ENCODE data around the gene CHST9. TPM values are rescaled to one million over a fixed set of nuclear protein-coding genes. Genes with fewer than 3 reads are reported as not detected.

CHST9 gene
- total and polyA plus RNA-seq, 10 of the 15 experiments (the other 5 are each of a cell fraction or from before 2014, with no cell fraction given): 0.34 TPM; not detected in 9

GRCh38 chr18:27061488-27062095, 123.5 kb downstream of the CHST9 start:
- no peaks in the 10 kb centered on the region for H3K9me3 ChIP-seq (replicated peaks; ENCODE audit: control insufficient read depth, insufficient read depth, low read length)
- H3K36me3 ChIP-seq (ENCODE audit: control insufficient read depth in 2 of 2, insufficient read depth in 2 of 2, low read length in 1 of 2): no peaks in the 10 kb centered on the region
- H4K20me1 ChIP-seq (ENCODE audit: control insufficient read depth, insufficient read depth): 0 out of 2 replicates have a peak, but pooled peaks cover 2% of the 10 kb centered on the region
- DNase-seq (ENCODE audit: low read depth, low spot score): no peak
- no peak overlapping the region for H3K27ac ChIP-seq (ENCODE audit: control insufficient read depth, insufficient read depth)
- H3K4me1 ChIP-seq (ENCODE audit: control insufficient read depth, insufficient read depth, low read length): no peaks in the 10 kb centered on the region
- no peak for ATAC-seq
- TF ChIP-seq SREBF2 (IDR thresholded peaks at IDR 0.05; ENCODE audit: low read length) (no peak), EP300 (IDR thresholded peaks at IDR 0.05; ENCODE audit: borderline replicate concordance in 1 of 2, control insufficient read depth in 1 of 2, low read depth in 2 of 2, low read length in 2 of 2) (no peak), SP1 (IDR thresholded peaks at IDR 0.05; ENCODE audit: low read depth, low read length) (no peak)
- WGBS (ENCODE audit: insufficient coverage, insufficient replicate concordance, low lambda C conversion rate, missing lambda C conversion rate): 37% methylated on average over 7 of the region's 7 CpGs
- ChIA-PET RAD21 (ENCODE audit: unreplicated experiment) (no interaction called here), CTCF (no interaction called here), SMC1A (ENCODE audit: uncharacterized antibody, unreplicated experiment) (no interaction called here), POLR2A (no interaction called here)
- intact Hi-C loops (cut with micrococcal nuclease; ENCODE audit: unreplicated experiment): no loop called here
- no peak overlapping the region for H3K4me3 ChIP-seq
- H2AFZ ChIP-seq (ENCODE audit: control insufficient read depth, low read depth, low read length): no peak overlapping the region
- H3K9ac ChIP-seq (ENCODE audit: control insufficient read depth, insufficient read depth, low read length): no peak overlapping the region
- H3K79me2 ChIP-seq (ENCODE audit: control insufficient read depth, insufficient read depth, low read length): no peaks in the 10 kb centered on the region
- no peaks in the 10 kb centered on the region for H3K27me3 ChIP-seq (replicated peaks in 1 of 2; ENCODE audit: control insufficient read depth in 2 of 2, insufficient read depth in 2 of 2, low read length in 1 of 2)
- in situ Hi-C loops (cut with MboI): no loop called here
- H3K4me2 ChIP-seq (ENCODE audit: control insufficient read depth, insufficient read depth): no peak overlapping the region
- no peak for FAIRE-seq
- no TSS peak for BruUV-seq (replicated peaks)

DNA sequence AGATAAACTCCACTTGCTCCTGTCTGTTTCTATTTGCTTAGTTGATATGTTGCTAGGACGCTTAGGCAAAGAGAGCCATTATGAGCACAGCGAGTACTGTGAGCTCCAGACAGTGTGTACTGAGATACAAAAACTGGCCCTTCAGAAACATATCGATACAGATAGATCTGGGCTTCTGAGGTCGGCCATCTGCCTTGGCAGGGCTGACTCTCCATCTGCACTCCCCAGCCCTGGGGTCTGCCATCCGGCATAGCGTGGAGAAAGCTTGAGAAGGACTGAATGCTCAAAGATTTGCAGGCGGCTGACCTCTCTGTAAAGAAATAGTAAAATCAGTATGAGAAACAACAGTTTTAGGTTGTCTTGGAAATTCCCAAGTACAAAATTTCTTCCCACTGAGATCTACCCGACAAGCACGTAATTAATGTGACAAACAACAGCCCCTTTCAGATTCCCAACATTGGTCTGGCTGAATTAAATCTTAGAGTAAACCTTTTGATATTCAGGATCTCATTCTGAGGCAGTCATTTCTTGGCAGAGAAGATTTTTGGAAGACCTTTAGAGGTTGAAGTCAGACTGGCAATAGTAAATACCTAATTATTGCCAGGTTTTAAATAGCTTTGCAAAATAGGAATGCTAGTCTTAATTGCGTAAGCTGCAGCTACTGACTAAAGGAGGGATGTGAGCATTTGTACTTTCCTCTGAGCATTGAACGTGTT, 127.4 kb downstream of the CHST9 start:
- SMC1A ChIA-PET (ENCODE audit: uncharacterized antibody, unreplicated experiment): no interaction called here
- Histone ChIP-seq H3K4me3 (no peak overlapping the region), H3K4me2 (ENCODE audit: control insufficient read depth, insufficient read depth) (no peak overlapping the region), H3K9ac (ENCODE audit: control insufficient read depth, insufficient read depth, low read length) (no peak overlapping the region), H3K36me3 (ENCODE audit: control insufficient read depth in 2 of 2, insufficient read depth in 2 of 2, low read length in 1 of 2) (no peaks in the 10 kb centered on the region), H3K4me1 (ENCODE audit: control insufficient read depth, insufficient read depth, low read length) (no peaks in the 10 kb centered on the region), H3K79me2 (ENCODE audit: control insufficient read depth, insufficient read depth, low read length) (no peaks in the 10 kb centered on the region), H3K9me3 (replicated peaks; ENCODE audit: control insufficient read depth, insufficient read depth, low read length) (no peaks in the 10 kb centered on the region), H3K27ac (ENCODE audit: control insufficient read depth, insufficient read depth) (no peak overlapping the region), H3K27me3 (replicated peaks in 1 of 2; ENCODE audit: control insufficient read depth in 2 of 2, insufficient read depth in 2 of 2, low read length in 1 of 2) (no peaks in the 10 kb centered on the region), H2AFZ (ENCODE audit: control insufficient read depth, low read depth, low read length) (no peak overlapping the region), H4K20me1 (ENCODE audit: control insufficient read depth, insufficient read depth) (peaks cover 2% of the 10 kb centered on the region; the same call in 1 of the 2 replicates)
- DNase-seq (ENCODE audit: low read depth, low spot score) (no peak), FAIRE-seq (no peak), ATAC-seq (no peak)
- no TSS peak for BruUV-seq (replicated peaks)
- RAD21 ChIA-PET (ENCODE audit: unreplicated experiment): no interaction called here
- TF ChIP-seq DPF2 (IDR thresholded peaks at IDR 0.05) (no peak), ZNF217 (IDR thresholded peaks at IDR 0.05) (no peak)
- POLR2A ChIA-PET: no interaction called here
- intact Hi-C loops (cut with micrococcal nuclease; ENCODE audit: unreplicated experiment) (no loop called here), in situ Hi-C loops (cut with MboI) (no loop called here)
- 44% methylated on average over 11 of the region's 11 CpGs for WGBS (ENCODE audit: insufficient coverage, insufficient replicate concordance, low lambda C conversion rate, missing lambda C conversion rate)
- CTCF ChIA-PET: interaction anchor here (0.6 kb wide), 1 partner anchor 62 kb away, joined by 3 read pairs; no protein-coding TSS in a partner anchor

Data from GM12878 (cell line).